ENCODE results near the gene MED26. TPM values are rescaled to one million over a fixed set of nuclear protein-coding genes. Genes with fewer than 3 reads are reported as not detected.

MED26 gene
- total and polyA plus RNA-seq, 9 of the 15 experiments (the other 6 are each of a cell fraction or from before 2014, with no cell fraction given): 0.71 to 15.1 (median 6.2) TPM

DNA sequence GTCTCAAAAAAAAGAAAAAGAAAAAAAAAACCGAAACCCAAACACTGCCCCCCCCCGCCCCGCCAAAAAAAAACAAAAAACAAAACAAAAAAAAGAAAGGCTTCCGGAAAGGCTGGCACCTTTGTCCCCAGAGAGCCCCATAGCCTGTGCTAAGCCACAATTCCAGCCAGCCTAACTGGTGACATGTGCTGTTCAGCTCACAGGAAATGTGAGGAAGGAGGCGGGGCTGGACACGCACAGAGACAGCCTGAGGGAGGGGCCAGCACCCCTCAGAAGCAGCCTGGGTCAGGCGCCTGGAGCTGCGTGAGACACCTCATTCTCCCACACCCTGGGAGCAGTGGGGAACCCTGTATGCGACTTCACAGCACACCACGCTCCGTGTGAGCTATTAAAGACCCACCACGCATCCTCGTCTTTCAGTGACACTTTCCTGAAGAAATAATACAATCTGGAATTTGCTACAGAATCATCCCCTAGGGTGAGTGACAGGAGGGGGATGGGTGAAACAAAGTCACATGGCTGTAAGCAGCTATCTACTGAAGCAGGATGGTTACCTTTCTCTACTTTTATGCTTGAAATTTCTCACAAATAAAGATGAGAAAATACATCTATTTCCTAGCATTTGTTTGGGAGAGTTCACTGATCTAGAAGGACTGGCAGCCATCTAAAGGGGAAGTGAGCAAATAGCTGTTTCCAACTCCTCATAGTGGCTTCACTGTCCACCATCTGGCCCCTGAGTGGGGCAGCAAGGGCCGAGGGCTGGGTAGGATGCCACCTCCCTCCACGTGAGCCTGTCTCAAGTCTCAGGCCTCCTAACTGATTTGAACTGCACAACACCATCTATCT, 43.5 kb downstream of the MED26 start (continued):
- peak; percentile 31 to 70 for TF ChIP-seq E2F6 (IDR thresholded peaks at IDR 0.05; ENCODE audit: borderline replicate concordance in 1 of 2, extremely low read depth in 1 of 2, insufficient read depth in 1 of 2, insufficient read length in 1 of 2, low read depth in 1 of 2, low read length in 1 of 2, poor library complexity in 1 of 2, severe bottlenecking in 1 of 2)
- TF ChIP-seq ZBTB5 (IDR thresholded peaks at IDR 0.05): no peak
- no peak for TF ChIP-seq RBM15 (IDR thresholded peaks at IDR 0.05; ENCODE audit: insufficient read depth, low read length)
- TF ChIP-seq XRCC5 (IDR thresholded peaks at IDR 0.05; ENCODE audit: low read depth, low read length): no peak
- TF ChIP-seq SNRNP70 (optimal IDR thresholded peaks at IDR 0.05; ENCODE audit: low read depth, low read length): no peak
- no peak for TF ChIP-seq PRMT5 (CRISPR knock-in tag; IDR thresholded peaks at IDR 0.05)
- TF ChIP-seq PHF21A (IDR thresholded peaks at IDR 0.05; ENCODE audit: borderline replicate concordance, low read depth): no peak
- TF ChIP-seq NCOA6 (IDR thresholded peaks at IDR 0.05): no peak
- TF ChIP-seq GATAD2A (IDR thresholded peaks at IDR 0.05): no peak
- no peak for TF ChIP-seq PRPF4 (IDR thresholded peaks at IDR 0.05; ENCODE audit: insufficient read depth, low read depth, low read length, poor library complexity, severe bottlenecking)
- TF ChIP-seq CHD7 (IDR thresholded peaks at IDR 0.05; ENCODE audit: low read depth, low read length): no peak
- TF ChIP-seq ZKSCAN8 (CRISPR knock-in tag; IDR thresholded peaks at IDR 0.05): no peak
- no peak for TF ChIP-seq NR1H2 (CRISPR knock-in tag; IDR thresholded peaks at IDR 0.05)

Measured in K562 (cell line).